ENCODE measurements around the gene ATP5PO.
A peak's percentile ranks its signal among the peaks of the same experiment; 100 is the strongest.

The ATP5PO gene

GRCh38 chr21:33948096-33948950, 32.7 kb upstream of the ATP5PO start:
- H3K36me3 Mint-ChIP-seq, result no peaks in the 10 kb centered on the region
- peak; percentile 40 to 47 for DNase-seq (ENCODE audit: low spot score in 2 of 2)
- H3K4me3 Mint-ChIP-seq, result peak overlapping the region; percentile 66
- H3K9me3 Mint-ChIP-seq, result peaks cover 7% of the 10 kb centered on the region
- peak overlapping the region; percentile 97 for H3K27ac Mint-ChIP-seq
- peak; percentile 75 for ATAC-seq (ENCODE audit: low read depth)
- H3K4me1 Mint-ChIP-seq, result peaks cover 37% of the 10 kb centered on the region
- no peaks in the 10 kb centered on the region for H3K27me3 Mint-ChIP-seq

- H3K9me3 Mint-ChIP-seq, result peaks cover 7% of the 10 kb centered on the region
- ATAC-seq (ENCODE audit: low read depth) (peak; percentile 34), DNase-seq (ENCODE audit: low spot score in 2 of 2) (no peak)
- H3K27ac Mint-ChIP-seq, result peak overlapping the region; percentile 97
- no peaks in the 10 kb centered on the region for H3K36me3 Mint-ChIP-seq
- H3K4me1 Mint-ChIP-seq, result peaks cover 37% of the 10 kb centered on the region
- H3K4me3 Mint-ChIP-seq, result peak overlapping the region; percentile 66
- H3K27me3 Mint-ChIP-seq, result no peaks in the 10 kb centered on the region
These were observed 32.0 kb upstream of the ATP5PO start for GRCh38 chr21:33947451-33948095.

- peaks cover 7% of the 10 kb centered on the region for H3K9me3 Mint-ChIP-seq
- peaks cover 28% of the 10 kb centered on the region for H3K4me1 Mint-ChIP-seq
These were observed 30.2 kb upstream of the ATP5PO start for GRCh38 chr21:33945652-33946270.

GRCh38 chr21:33944185-33944763, 28.7 kb upstream of the ATP5PO start:
- ATAC-seq (ENCODE audit: low read depth), result no peak
- no peak overlapping the region for H3K4me3 Mint-ChIP-seq
- no peaks in the 10 kb centered on the region for H3K27me3 Mint-ChIP-seq
- no peak for DNase-seq (ENCODE audit: low spot score in 2 of 2)
- H3K27ac Mint-ChIP-seq, result no peak overlapping the region
- H3K9me3 Mint-ChIP-seq, result peaks cover 7% of the 10 kb centered on the region
- H3K36me3 Mint-ChIP-seq, result no peaks in the 10 kb centered on the region
- H3K4me1 Mint-ChIP-seq, result peaks cover 24% of the 10 kb centered on the region

More at GRCh38 chr21:33945652-33946270, 30.2 kb upstream of the ATP5PO start:
- H3K27ac Mint-ChIP-seq, result no peak overlapping the region
- H3K36me3 Mint-ChIP-seq, result no peaks in the 10 kb centered on the region
- DNase-seq (ENCODE audit: low spot score in 2 of 2) (no peak), ATAC-seq (ENCODE audit: low read depth) (no peak)
- no peak overlapping the region for H3K4me3 Mint-ChIP-seq
- H3K27me3 Mint-ChIP-seq, result no peaks in the 10 kb centered on the region

DNA sequence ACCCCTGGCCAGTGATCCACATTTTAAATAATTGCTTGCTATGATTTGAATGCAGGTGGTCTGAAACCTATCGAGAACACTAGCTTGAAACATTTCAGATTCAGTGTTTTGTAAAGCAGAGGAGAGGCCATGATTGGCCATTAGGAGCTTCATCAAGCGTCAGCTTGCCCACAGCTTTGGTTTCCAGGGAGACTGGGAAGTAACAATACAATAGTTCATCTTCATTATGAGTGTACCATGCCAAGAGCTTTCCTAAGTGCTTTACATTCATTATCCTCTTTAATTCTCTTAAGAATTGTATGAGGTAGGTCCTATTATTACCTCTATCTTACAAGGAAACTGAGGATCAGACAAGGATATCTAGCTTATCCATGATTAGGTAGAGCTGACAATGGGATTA, 27.7 kb upstream of the ATP5PO start:
- ATAC-seq (ENCODE audit: low read depth), result no peak
- no peaks in the 10 kb centered on the region for H3K27me3 Mint-ChIP-seq
- H3K4me3 Mint-ChIP-seq, result no peak overlapping the region
- peaks cover 20% of the 10 kb centered on the region for H3K4me1 Mint-ChIP-seq
- H3K9me3 Mint-ChIP-seq, result peaks cover 7% of the 10 kb centered on the region
- DNase-seq (ENCODE audit: low spot score in 2 of 2), result no peak
- H3K36me3 Mint-ChIP-seq, result no peaks in the 10 kb centered on the region
- no peak overlapping the region for H3K27ac Mint-ChIP-seq

- peaks cover 16% of the 10 kb centered on the region for H3K4me1 Mint-ChIP-seq
- H3K9me3 Mint-ChIP-seq, result peaks cover 7% of the 10 kb centered on the region
- DNase-seq (ENCODE audit: low spot score in 2 of 2), result no peak
- no peaks in the 10 kb centered on the region for H3K36me3 Mint-ChIP-seq
- H3K4me3 Mint-ChIP-seq, result no peak overlapping the region
- H3K27ac Mint-ChIP-seq, result no peak overlapping the region
- H3K27me3 Mint-ChIP-seq, result no peaks in the 10 kb centered on the region
- ATAC-seq (ENCODE audit: low read depth), result no peak
These were observed 26.8 kb upstream of the ATP5PO start for GRCh38 chr21:33942426-33942825.

DNA sequence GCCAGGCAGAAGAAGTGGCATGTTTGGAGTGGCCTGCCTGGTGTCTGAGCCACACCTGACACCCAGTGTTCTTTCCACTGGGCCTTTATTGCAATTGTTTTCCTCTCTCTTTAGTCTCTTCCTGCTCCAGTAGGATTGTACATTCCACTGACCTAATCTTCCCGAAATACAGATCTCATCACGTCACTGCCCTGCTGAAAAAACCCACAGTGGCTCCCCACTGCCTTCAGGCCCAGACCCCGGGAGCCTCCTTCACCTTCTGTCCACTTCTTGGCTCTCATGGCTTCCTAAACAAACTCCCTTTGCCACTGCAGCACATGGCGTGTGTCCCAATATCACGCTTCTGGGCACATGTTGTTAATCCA, 25.3 kb upstream of the ATP5PO start:
- peaks cover 7% of the 10 kb centered on the region for H3K4me1 Mint-ChIP-seq
- no peak for ATAC-seq (ENCODE audit: low read depth)
- H3K9me3 Mint-ChIP-seq, result peaks cover 7% of the 10 kb centered on the region
- H3K36me3 Mint-ChIP-seq, result no peaks in the 10 kb centered on the region
- DNase-seq (ENCODE audit: low spot score in 2 of 2), result no peak
- H3K4me3 Mint-ChIP-seq, result no peak overlapping the region
- H3K27ac Mint-ChIP-seq, result no peak overlapping the region
- H3K27me3 Mint-ChIP-seq, result no peaks in the 10 kb centered on the region

DNA sequence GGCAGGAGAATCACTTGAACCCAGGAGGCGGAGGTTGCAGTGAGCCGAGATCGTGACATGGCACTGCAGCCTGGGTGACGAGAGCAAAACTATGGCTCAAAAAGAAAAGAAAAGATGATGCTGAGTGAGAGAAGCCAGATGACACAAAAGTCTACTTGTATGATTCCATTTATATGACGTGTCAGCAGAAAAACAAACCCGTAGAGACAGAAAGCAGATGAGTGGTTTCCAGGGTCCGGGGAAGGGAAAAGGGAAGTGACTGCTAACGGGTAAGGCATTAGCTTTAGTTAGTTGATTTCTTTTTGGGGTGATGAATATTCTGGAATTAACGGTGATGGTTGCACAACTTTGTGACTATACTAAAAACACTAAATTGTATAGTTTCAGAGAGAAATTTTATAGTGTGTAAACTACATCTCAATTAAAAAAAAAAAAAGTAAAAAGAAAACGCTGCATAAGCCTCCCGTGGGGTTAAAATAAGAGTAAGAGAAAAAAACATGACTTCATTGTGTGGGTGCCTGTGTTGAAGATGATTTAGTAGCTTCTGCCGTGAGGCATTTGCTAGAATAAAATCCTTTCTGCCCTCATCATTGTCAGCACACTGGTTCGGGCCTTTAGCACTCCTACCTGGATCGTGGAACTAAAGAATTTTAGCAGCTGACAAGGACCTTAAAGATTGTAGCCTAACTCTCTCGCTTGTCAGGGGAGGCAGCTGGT, 24.7 kb upstream of the ATP5PO start:
- no peak overlapping the region for H3K27ac Mint-ChIP-seq
- no peaks in the 10 kb centered on the region for H3K27me3 Mint-ChIP-seq
- DNase-seq (ENCODE audit: low spot score in 2 of 2), result no peak
- no peak overlapping the region for H3K4me3 Mint-ChIP-seq
- peak; percentile 47 for ATAC-seq (ENCODE audit: low read depth)
- peaks cover 7% of the 10 kb centered on the region for H3K9me3 Mint-ChIP-seq
- no peaks in the 10 kb centered on the region for H3K36me3 Mint-ChIP-seq
- peaks cover 7% of the 10 kb centered on the region for H3K4me1 Mint-ChIP-seq

GRCh38 chr21:33939226-33939625, 23.6 kb upstream of the ATP5PO start:
- H3K4me3 Mint-ChIP-seq, result no peak overlapping the region
- no peak overlapping the region for H3K27ac Mint-ChIP-seq
- ATAC-seq (ENCODE audit: low read depth) (no peak), DNase-seq (ENCODE audit: low spot score in 2 of 2) (no peak)
- no peaks in the 10 kb centered on the region for H3K36me3 Mint-ChIP-seq
- H3K27me3 Mint-ChIP-seq, result no peaks in the 10 kb centered on the region
- H3K4me1 Mint-ChIP-seq, result peaks cover 7% of the 10 kb centered on the region
- H3K9me3 Mint-ChIP-seq, result no peaks in the 10 kb centered on the region

GRCh38 chr21:33938381-33938780, 22.8 kb upstream of the ATP5PO start:
- H3K36me3 Mint-ChIP-seq, result no peaks in the 10 kb centered on the region
- peaks cover 7% of the 10 kb centered on the region for H3K4me1 Mint-ChIP-seq
- H3K9me3 Mint-ChIP-seq, result no peaks in the 10 kb centered on the region
- no peak overlapping the region for H3K27ac Mint-ChIP-seq
- no peaks in the 10 kb centered on the region for H3K27me3 Mint-ChIP-seq
- H3K4me3 Mint-ChIP-seq, result peak overlapping the region; percentile 35
- no peak for ATAC-seq (ENCODE audit: low read depth)
- no peak for DNase-seq (ENCODE audit: low spot score in 2 of 2)

- Mint-ChIP-seq H3K4me3 (peak overlapping the region; percentile 39), H3K9me3 (no peaks in the 10 kb centered on the region), H3K27me3 (no peaks in the 10 kb centered on the region), H3K36me3 (no peaks in the 10 kb centered on the region), H3K27ac (no peak overlapping the region), H3K4me1 (peaks cover 7% of the 10 kb centered on the region)
- DNase-seq (ENCODE audit: low spot score in 2 of 2), result no peak
- ATAC-seq (ENCODE audit: low read depth), result peak; percentile 77
These were observed 22.3 kb upstream of the ATP5PO start for GRCh38 chr21:33937931-33938339.

DNA sequence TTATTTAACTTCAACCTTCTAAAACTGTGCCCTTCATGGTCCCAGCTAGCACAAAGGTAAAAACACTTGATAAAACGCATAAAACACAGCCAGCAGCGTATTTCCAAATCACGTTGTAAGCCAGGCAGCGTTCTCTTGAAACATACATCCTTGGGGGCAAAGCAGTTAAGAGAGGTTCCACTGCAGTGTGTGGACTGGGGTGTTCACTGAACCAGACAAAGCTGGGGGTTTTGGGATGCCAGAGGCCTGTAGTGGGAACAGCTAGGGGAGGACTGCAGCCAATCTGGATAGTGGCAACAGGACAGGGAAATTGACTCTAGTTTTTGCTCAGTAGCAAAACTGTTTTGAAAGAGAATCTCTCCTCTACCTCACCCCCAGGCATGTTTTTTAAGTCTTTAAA, 21.5 kb upstream of the ATP5PO start:
- H3K36me3 Mint-ChIP-seq, result no peaks in the 10 kb centered on the region
- H3K9me3 Mint-ChIP-seq, result no peaks in the 10 kb centered on the region
- H3K27me3 Mint-ChIP-seq, result no peaks in the 10 kb centered on the region
- H3K4me3 Mint-ChIP-seq, result no peak overlapping the region
- no peak for DNase-seq (ENCODE audit: low spot score in 2 of 2)
- no peak for ATAC-seq (ENCODE audit: low read depth)
- H3K27ac Mint-ChIP-seq, result no peak overlapping the region
- H3K4me1 Mint-ChIP-seq, result peaks cover 8% of the 10 kb centered on the region

DNA sequence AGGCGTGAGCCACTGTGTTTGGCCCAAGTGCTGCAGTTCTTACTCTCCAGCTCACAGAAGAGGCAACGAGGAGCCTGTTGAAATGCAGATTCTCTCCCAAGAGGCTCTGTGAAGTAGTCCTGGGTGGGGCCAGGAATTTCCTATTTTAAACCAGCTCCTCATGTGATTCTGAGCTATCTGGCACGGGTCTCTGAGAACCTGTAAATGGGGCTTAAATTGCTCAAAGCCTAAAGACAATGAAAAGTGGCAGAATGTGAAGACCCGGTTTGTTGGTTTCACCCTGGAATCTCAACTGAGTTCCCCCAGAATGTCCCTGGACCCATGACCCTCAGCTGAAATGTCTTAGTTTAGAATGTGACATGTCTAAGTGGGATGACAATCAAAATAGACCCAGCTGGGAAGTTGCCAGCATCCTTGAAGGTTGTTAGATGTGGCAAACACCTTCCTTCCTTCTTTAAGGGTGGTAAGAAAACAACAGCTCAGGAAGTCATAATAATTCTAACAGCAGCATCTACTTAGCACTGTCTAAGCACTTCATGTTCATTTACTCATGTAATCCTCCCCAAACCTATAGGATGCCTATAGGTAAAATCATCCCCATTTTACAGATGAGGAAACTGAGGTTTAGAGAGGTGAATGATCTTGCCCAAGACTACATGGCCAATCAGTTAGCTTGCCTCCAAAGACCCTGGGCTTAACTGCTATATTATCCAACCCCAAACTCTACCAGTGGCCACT, 20.9 kb upstream of the ATP5PO start:
- Mint-ChIP-seq H3K36me3 (no peaks in the 10 kb centered on the region), H3K9me3 (no peaks in the 10 kb centered on the region), H3K27me3 (no peaks in the 10 kb centered on the region), H3K4me1 (peaks cover 13% of the 10 kb centered on the region), H3K27ac (no peak overlapping the region), H3K4me3 (no peak overlapping the region)
- DNase-seq (ENCODE audit: low spot score in 2 of 2) (no peak), ATAC-seq (ENCODE audit: low read depth) (no peak)
